Measurements from ENCODE around the gene SLC26A4.

The SLC26A4 gene

DNA sequence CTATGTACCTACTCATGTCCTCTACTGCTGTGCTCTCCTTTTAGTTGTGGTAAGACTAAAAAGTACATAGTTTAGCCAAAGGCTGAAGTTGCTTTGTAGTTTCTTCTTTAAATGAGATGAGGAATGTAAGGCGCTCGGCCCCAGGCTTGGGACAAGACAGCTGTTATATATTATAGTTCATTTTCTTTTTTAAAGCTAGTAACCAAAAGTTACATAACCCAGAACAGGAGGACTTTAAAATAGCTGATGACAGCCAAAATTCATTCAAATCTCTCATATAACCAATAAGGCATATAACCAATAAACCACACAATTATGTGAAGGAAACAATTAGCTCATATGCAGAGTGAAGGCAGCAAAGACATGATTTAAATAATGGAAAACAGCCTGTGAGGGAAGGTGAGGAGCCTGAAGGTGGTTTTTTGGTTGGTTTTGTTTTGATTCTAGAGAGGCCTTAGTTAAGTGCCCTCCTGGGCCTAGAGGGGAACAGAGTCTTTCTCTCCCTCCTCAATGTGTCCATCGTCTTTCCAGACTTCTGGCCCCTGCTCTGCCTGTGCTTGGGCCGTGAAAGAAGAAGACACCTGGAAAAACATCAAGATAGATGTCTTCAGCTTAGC is 35.8 kb downstream of the SLC26A4 start:
- no peak for DNase-seq (ENCODE audit: low spot score)

DNA sequence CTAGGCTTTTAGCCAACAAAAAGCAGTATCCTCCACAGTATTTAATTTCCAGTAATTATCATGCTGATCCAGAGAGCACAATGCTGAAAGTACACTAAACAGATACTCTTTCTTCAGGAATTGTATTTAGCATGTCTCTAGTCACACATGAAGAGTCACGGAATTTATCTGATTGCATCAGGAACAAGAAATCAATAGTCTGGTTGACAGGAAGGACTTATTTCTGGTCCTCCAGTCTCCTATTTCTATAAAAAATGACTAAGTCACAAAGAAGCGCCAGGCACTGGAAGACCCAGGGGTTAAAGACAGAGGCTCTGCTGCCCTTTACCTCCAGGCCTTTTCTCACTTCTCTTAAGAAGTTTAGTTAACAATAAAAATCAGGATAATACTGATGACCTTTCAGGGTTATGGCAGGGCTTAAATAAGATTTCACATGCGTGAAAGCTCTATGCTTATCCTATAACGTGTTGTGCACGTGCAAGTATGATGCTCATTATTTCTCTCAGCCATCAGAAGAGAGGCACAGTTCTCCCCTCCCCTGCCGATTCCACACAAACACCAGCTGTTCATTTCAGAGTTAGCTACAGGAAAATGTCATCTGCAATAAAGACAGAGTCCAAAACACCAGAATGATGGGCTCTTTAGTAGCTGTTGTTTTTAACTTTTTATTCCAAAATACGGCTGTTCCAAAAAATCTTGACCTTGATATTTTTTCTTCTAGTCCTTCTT is 36.9 kb downstream of the SLC26A4 start:
- DNase-seq (ENCODE audit: low spot score): no peak

DNA sequence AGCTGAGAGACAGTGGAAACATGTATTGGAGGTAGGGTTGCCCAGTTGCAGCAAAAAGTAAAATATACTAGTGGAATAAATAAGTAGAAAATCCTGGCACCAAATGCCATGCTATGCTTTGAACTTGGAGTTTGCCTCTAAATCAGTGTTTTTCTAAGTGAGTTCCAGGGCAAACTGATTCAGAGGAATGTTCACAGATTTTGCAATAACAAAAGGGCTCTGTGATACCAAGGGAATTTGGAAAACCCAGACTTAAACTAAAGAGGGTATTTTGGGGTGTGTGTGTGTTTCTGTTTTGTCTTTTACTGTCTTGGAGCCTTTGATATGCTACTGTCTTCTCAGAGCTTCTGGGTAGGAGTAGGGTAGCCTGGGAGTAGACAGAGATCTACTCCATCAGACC is 39.9 kb downstream of the SLC26A4 start:
- DNase-seq (ENCODE audit: low spot score): no peak

DNA sequence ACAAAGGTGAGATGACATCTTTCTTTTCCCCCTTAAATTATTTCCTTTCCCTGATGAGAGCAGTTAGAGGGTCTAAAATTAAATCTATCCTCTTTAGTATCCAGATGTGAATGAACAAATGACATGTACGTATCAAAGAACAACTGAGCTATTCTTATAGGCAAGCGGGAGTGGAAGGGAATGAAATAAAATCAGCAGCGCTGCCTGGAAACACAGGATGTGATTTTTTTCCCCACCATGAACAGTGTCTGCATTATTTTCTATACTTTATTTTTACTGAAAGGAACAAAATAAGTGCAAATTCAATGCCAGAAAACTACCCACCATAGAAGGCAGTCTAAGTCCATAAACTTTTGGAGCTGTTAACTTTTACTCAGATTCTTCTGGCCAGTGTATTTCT is 40.6 kb downstream of the SLC26A4 start:
- DNase-seq (ENCODE audit: low spot score): no peak

DNA sequence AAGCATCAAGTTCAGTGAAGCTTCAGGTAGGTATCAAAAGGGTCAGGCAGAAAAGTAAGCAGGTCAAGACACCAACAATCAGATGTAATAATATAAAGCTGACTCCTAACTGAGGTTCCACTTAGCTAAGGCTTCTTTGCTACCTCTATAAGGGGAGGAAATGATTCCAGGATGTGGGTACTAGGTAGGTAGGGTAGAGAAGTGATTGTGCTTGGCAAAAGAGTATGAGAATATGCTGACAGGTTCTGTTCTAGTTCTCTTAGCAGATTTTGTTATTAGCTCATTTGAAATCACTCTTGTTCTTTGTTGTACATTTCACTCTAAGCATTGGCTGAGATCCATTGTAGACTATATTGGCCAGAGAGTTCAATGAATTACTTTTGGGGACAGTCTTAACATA is 42.6 kb downstream of the SLC26A4 start:
- no peak for DNase-seq (ENCODE audit: low spot score)

DNA sequence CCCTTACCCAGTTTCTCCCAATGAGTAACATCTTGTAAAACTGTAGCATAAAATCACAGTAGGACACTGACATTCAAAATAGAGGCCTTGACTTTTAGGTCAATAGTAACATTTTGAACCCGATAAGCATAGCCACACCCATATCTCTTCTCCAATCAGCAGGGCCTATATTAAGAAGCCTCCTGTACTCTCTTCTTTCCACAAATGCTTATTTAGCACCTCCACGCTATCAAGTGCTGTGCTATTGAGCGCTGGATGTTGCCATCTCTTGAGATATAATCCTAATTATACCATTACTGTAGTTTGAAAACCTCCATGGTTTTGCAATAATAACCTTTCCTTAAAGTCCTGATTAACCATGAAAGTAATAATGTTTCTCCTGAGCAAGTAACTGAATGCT is 43.2 kb downstream of the SLC26A4 start:
- DNase-seq (ENCODE audit: low spot score): no peak

DNA sequence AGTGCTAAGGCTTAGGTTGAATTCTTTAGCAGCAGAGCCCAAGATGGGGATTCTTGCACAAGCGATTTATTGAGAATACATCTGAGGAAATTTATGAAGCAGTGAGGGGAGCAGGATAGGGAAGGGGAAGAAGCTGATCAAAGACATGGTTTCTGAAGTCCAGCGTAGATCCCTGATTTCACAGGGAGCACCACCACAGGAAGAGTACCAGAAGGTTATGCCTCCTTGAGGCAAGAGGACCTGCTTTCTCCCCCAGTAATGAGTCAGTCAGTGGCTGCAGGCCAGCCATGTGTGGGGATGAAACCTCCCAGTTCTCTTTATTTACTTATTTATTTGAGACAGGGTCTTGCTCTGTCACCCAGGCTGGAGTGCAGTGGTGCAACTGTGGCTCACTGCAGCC is 48.3 kb downstream of the SLC26A4 start:
- DNase-seq (ENCODE audit: low spot score): no peak

DNA sequence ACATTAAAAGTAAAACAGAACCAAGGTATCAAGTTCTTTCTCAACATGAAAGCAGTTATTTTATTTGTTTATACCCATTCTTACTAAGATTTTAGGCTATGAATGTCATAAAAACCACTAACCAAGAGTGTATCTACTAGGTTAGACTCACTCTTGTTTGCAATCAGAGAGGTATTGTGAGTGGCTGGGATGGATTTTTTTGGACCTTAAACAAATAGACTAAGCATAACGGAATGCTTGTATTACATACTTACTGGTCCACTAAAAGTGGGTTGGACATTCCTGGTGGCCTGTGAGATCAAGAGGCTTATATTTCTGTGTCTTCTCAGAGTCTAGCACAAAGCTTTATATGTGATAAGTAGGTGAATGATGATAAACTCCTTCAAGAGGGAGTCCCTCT is 50.7 kb downstream of the SLC26A4 start:
- DNase-seq (ENCODE audit: low spot score): no peak

DNA sequence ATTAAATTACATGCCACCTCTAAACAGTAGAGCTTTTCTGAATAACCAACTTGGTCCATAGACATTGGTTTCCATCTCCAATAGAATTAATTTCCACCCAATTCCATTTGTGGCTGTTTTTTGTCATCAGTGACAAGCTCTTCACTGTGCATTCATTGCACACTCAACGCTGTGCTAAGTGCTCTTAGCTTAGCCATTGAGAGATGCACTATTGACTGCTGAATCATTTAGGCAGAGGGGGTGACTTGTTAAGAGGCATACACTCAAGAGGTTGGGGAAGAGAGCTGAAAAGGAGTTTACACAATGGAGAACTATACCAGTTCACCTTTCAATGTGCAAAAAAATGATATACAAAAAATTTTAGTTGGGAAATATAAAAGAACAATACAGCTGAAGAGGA is 51.4 kb downstream of the SLC26A4 start:
- no peak for DNase-seq (ENCODE audit: low spot score)

DNA sequence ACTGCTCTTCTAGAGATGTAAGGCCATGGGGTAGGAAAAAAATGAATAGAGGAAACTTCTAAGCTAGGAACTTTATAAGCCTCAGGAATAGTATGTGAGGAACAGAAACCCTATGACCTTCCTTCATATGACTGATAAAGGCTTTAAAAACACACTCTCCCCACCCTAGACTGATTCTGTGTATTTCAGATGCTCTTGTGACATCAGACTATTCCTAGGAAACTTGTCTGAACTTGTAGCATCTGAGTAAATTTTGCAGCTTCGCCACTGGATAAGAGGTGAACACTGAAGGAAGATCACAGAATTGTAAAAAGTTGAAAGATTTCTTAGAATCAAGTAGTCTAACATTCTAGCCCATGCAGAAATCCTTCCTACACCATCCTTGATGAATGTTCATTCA is 52.3 kb downstream of the SLC26A4 start:
- DNase-seq (ENCODE audit: low spot score): no peak

DNA sequence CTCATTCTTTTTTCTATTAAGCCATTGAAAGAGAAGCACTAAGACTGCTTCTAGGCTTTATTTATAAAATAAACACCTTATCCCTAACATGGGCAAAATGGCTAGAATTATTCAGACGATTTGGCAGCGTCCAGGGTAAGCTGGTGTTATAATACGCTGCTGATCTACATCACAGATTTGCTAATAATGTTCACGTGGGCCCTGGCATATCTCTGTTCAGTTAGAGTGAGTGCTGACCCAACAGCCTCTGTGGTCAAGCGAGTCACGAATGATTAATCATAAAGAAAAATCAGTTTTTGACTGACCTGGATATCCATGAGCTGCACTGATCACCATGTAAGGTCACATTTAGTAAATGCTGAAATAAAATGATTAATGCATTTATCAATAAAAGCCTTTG is 54.9 kb downstream of the SLC26A4 start:
- DNase-seq (ENCODE audit: low spot score): no peak

DNA sequence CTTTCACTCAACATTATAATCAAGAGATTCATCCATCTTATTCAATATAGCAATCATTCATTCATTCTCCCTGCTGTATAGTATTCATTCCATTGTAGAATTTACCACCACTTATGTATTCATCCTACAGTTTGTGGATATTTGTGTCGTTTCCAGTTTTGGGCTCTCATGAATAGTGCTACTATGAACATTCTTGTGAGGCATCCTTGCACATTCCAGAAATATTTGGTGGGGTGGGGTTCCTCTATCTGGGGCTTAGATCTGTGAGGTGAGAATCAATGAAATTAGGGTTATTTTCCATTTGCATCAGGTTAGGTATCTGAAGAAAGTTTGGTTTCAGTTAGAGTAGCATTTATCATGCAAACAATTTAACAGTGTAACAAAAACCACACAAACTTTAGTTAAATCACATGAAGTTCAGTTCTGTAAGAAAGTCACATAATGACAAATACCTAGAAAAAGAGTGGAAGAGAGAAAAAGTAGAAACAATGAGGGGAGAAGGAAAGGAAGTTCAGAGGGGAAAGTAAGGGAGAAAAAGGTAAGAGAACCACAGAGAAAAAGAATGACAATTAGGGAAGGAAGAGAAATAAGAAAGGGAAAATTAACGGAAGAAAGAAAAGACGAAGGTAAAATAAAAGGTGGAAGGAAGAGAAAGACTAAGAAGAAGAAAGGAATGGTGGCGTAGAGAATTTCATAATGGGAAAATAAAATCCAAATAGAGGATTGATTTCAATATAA is 58.0 kb downstream of the SLC26A4 start:
- no peak for DNase-seq (ENCODE audit: low spot score)

DNA sequence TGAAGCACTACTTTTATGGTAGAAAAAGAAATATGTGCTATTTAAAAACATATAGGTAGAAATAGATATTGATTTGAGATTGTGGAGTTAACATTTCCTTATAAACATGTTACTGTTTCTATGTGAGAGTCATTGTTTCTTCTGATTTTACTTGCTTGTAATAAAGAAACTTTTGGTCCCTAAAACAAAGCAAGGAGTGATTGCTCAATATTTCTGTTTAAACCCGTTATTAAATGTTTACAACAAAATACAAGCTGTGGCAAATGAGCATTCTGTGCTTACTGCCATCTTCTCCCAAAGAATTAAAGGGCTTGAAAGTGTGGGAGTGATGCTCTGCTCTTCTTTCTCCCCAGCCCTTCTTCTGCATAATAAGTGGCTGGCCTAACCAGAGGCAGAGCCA is 60.7 kb downstream of the SLC26A4 start:
- DNase-seq (ENCODE audit: low spot score): no peak

DNA sequence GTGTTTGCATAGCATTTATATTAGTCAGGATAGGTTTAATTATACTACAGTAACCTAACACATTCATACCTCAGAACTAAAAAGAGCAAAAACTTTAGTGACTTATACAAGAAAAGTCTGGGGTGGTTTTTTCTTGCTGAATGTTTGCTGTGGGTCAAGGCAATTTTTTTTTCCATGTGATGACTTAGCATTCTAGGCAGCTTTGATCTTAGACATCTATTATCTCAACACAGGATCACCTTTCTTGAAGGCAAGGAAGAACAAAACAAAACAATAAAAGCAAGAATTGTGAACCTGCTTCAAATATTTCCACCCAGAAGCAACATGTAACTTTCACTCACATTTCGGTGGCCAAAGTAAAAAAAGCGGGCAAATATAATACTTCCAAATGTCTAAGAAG is 62.6 kb downstream of the SLC26A4 start:
- no peak for DNase-seq (ENCODE audit: low spot score)

DNA sequence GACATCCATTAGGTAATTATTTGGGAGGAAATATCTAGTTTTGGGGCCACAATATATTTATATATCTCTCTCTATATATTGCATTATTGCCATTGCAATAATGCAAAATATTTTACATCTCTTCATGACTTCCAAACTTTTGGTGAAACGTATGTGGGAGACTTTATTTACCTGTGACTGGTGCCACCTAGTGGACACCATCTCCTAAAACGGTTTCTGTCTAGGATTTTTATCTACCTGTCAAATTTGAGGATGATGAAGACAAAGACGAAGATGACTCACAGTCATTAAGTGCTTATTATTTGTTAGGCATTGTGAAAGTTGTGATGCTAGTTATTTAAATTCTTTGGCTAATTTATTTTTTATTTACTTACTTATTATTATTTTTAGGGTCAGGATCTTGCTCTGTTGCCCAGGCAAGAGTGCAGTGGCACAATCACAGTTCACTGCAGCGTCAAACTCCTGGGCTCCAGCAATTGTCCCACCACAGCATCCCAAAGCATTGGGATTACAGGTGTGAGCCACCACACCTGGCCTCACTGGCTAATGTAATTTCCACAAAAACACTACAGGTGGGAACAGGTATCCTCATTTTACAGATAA is 64.6 kb downstream of the SLC26A4 start:
- peak; percentile 58 for DNase-seq (ENCODE audit: low spot score)

DNA sequence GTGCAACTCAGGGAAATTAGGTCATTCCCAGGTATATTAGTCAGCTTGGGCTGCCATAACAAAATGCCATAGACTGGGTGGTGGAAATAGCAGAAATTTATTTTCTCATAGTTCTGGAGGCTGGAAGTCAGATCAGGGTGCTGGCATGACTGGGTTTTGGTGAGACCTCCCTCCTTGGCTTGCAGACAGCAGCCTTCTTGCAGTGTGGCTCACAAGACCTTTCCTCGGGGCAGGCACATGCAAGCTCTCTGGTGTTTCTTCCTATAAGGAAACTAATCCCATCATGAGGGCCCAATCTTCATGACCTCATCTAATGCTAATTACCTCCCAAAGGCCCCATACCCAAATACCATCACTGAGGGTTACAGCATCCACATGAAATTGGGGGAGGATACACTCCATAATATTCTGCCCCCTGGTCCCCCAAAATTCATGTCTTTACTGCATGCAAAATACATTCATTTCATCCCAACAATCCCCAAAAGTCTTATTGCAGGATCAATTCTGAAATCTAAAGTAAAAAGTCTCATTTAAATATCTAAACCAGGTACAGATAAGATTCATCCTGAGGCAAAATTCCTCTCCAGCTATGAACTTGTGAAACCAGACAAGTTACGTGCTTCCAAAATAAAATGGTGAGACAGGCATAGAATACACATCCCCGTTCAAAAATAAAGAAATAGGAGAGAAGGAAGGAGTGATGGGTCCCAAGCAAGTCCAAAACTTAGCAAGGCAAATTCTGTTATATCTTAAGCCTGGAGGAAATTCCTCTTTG is 65.9 kb downstream of the SLC26A4 start:
- no peak for DNase-seq (ENCODE audit: low spot score)

DNA sequence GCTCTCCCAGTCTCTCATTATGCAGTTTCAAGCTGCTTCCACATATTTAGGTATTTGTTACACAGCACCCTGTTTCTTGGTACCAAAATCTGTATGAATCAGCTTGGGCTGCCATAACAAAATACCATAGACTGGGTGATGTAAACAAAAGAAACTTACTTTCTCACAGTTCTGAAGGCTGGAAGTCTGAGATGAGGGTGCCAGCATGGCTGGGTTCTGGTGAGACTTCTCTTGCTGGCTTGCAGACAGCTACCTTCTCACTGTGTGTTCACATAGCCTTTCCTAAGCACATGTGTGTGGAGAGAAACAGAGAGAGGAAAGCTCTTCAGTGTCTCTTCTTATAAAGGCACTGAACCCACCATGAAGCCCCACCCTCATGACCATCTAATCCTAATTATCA is 67.6 kb downstream of the SLC26A4 start:
- DNase-seq (ENCODE audit: low spot score): no peak

DNA sequence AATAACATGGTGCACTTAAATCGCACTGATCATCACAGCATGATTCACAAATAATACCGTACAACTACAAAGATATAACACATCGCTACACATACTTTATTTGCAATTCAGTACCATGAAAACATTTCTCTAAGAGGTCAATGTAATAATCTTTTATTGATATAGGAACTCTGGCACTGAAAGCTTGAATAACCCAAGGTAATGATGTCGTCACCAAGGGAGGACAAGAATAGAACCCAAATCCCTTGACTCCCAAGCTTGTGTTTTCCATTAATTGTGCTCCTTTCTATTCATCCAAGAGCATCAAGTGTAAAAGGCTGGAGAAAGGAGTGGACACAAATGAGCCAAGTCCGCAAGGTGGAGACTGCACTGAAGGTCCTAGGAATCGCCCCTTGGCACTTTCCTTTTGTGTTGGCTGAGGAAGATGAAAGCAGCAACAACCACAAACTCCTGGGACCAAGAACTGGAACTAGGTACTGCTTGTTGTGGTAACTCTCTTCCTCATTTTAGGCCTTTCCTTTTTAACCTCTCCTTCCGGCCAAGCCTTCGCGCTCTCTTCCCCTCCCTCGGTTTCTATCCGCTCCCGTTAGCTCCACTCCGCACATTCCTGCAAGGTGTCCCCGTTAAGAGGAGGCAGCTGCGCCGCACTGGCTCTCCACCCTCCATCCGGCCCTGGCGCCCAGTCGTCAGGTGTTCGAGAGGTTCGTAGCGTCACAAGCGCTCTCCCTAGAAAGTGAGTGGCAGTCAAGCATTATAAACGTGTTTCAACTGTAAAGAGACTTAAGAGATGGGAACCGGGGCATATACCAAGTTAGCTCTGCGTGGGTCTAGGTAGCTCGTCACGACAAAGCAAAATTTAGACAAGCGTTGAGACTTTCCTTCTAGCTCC is 82.3 kb downstream of the SLC26A4 start:
- DNase-seq (ENCODE audit: low spot score): peak; percentile 71

DNA sequence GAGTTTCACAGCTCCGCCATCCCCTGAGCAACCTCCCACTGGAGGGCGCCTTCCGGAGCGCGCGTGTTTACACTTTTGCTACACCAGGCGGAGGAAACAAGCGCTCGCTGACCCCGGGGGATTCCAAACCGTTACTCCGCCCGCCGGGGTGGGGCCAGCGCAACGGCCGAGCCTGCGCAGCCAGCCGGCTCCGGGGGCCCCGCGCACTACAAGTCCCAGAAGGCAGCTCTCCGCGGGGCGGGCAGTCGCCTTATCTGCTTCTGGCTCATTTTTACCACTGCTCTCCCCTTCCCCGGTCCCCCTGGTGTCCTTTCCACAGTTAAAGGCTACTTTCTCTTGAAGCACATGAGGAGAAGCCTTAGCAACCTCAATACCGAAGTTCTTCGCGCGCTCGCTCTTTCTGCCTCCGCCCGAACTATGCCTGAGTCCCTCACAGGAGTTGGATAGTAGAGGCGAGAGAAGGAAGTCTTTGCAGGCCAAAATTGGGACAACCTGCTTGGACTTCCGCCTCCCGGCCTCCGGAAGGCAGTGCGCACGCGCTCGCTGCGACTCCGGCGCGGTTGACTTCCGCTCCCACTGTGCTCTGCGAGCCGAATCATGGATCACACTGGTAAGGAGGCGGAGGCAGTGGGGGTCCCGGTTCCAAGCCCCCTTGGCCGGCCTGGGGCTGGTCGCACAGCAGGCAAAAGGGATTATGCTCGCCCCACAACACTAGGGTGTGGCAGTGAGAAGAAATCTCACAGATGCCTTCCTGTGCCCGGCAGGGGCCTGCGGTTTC is 83.1 kb downstream of the SLC26A4 start, which contains the start of gene CBLL1:
Gene CBLL1, plus strand, starts transcription at position 576 of the 778 bp plus-strand sequence. Its CDS starts 22 bp downstream, at position 598.
- DNase-seq (ENCODE audit: low spot score): peak; percentile 96

DNA sequence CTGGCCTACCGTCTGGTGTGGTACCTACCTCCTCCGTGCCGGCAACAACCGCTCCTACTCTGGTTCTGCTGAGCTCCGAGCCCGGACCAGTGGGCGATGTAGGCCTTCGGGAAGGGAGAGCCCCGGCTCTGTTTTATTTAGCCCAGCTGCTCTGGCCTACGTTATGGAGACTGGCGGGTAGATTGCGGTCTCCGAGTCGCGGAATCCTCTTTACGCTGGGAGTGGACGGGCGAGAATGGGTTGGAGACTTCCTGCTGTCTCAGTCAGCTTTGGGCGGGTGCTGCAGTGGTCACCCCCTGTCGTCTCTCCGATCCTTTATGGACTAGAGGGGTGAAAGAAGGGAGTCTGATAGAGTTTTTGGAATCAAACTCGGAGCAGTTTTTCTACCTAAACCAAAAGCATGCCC is 83.7 kb downstream of the SLC26A4 start:
- DNase-seq (ENCODE audit: low spot score): peak; percentile 7
